WERI-Rb-1 (cell line): Measurements from ENCODE around the gene EEF1A2.

ENCODE experiments used
- DNase-seq: peaks from one replicate; pipeline ENCODE4 v3.0.0-alpha.2; 2020
- H3K27ac ChIP-seq: fragments of 250-450 bp; sonication (Bioruptor Pico); 2 replicates; pipeline ENCODE4 v1.5.1; 2020; ENCODE audit warnings: mild to moderate bottlenecking, moderate library complexity
- H3K27me3 ChIP-seq: fragments of 250-450 bp; sonication (Bioruptor Pico); 2 replicates; pipeline ENCODE4 v1.5.1; 2021; ENCODE audit warnings: mild to moderate bottlenecking, low read depth, moderate library complexity; ENCODE audit not compliant: insufficient read depth, severe bottlenecking
- H3K36me3 ChIP-seq: fragments of 250-450 bp; sonication (Bioruptor Pico); 2 replicates; pipeline ENCODE4 v1.5.1; 2020; ENCODE audit warnings: mild to moderate bottlenecking, moderate library complexity
- H3K4me3 ChIP-seq: 2 replicates; pipeline ENCODE4 v1.5.1; 2011; ENCODE audit warnings: low read depth, mild to moderate bottlenecking, control low read depth, low read length
- H3K9me3 ChIP-seq: fragments of 250-450 bp; sonication (Bioruptor Pico); 2 replicates; pipeline ENCODE4 v1.5.1; 2021; ENCODE audit warnings: mild to moderate bottlenecking, moderate library complexity; ENCODE audit not compliant: severe bottlenecking
- TF ChIP-seq, protein P1 (sequence below): IDR thresholded peaks from 2 replicates; pipeline ENCODE4 v1.5.1; 2011; ENCODE audit warnings: low read depth, mild to moderate bottlenecking, control low read depth, inconsistent platforms, low read length

EEF1A2 gene

GRCh38 chr20:63461104-63461763 lies 37.6 kb downstream of the EEF1A2 start:
- Histone ChIP-seq H3K27ac (no peak overlapping the region), H3K9me3 (no peaks in the 10 kb centered on the region), H3K36me3 (peaks cover 9% of the 10 kb centered on the region), H3K27me3 (no peaks in the 10 kb centered on the region), H3K4me3 (no peak overlapping the region)
- TF ChIP-seq, protein P1, sequence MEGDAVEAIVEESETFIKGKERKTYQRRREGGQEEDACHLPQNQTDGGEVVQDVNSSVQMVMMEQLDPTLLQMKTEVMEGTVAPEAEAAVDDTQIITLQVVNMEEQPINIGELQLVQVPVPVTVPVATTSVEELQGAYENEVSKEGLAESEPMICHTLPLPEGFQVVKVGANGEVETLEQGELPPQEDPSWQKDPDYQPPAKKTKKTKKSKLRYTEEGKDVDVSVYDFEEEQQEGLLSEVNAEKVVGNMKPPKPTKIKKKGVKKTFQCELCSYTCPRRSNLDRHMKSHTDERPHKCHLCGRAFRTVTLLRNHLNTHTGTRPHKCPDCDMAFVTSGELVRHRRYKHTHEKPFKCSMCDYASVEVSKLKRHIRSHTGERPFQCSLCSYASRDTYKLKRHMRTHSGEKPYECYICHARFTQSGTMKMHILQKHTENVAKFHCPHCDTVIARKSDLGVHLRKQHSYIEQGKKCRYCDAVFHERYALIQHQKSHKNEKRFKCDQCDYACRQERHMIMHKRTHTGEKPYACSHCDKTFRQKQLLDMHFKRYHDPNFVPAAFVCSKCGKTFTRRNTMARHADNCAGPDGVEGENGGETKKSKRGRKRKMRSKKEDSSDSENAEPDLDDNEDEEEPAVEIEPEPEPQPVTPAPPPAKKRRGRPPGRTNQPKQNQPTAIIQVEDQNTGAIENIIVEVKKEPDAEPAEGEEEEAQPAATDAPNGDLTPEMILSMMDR = no peak
- no peak for DNase-seq

DNA sequence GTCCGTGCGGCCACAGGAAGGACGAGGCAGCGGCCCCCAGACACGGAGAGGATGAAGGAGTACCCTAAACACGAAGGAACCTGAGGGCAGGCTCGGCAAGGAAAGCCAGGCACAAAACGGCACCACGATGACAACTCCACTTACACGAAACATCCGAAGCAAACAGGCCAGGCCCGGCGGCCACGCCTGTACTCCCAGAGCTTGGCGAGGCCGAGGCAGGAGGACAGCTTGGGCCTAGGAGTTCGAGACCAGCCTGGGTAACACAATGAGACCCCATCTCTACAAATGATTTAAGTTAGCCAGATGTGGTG lies 39.9 kb downstream of the EEF1A2 start:
- no peak for DNase-seq
- TF ChIP-seq, protein P1 = no peak
- H3K4me3 ChIP-seq = no peak overlapping the region
- no peak overlapping the region for H3K27ac ChIP-seq
- H3K9me3 ChIP-seq = no peaks in the 10 kb centered on the region
- H3K27me3 ChIP-seq = no peaks in the 10 kb centered on the region
- H3K36me3 ChIP-seq = peaks cover 9% of the 10 kb centered on the region

- Histone ChIP-seq H3K27ac (no peak overlapping the region), H3K4me3 (no peak overlapping the region), H3K36me3 (peaks cover 9% of the 10 kb centered on the region), H3K9me3 (no peaks in the 10 kb centered on the region), H3K27me3 (no peaks in the 10 kb centered on the region)
- TF ChIP-seq, protein P1 = no peak
- no peak for DNase-seq
Measured at GRCh38 chr20:63458170-63459069, 40.5 kb downstream of the EEF1A2 start.

GRCh38 chr20:63457737-63458136 lies 41.1 kb downstream of the EEF1A2 start:
- no peak overlapping the region for H3K4me3 ChIP-seq
- no peaks in the 10 kb centered on the region for H3K9me3 ChIP-seq
- TF ChIP-seq, protein P1 = no peak
- DNase-seq = no peak
- H3K36me3 ChIP-seq = peaks cover 8% of the 10 kb centered on the region
- no peak overlapping the region for H3K27ac ChIP-seq
- no peaks in the 10 kb centered on the region for H3K27me3 ChIP-seq

- no peaks in the 10 kb centered on the region for H3K27me3 ChIP-seq
- no peak overlapping the region for H3K4me3 ChIP-seq
- no peak overlapping the region for H3K27ac ChIP-seq
- no peak for DNase-seq
- TF ChIP-seq, protein P1 = no peak
- H3K36me3 ChIP-seq = peaks cover 4% of the 10 kb centered on the region; the same call in 1 of the 2 replicates
- H3K9me3 ChIP-seq = no peaks in the 10 kb centered on the region
Measured at GRCh38 chr20:63456429-63457284, 42.2 kb downstream of the EEF1A2 start.
